HUES64 (cell line): Measurements from ENCODE around the gene ATN1.
"Not testable (repeated sequence)": the region's sequence is repeated elsewhere in the genome, so short reads cannot be mapped to it uniquely, and the experiment has no call there.

Source experiments
- H3K27ac ChIP-seq: 2 replicates; pipeline ENCODE4 v1.7.0; 2013; ENCODE audit warnings: low read depth, low read length, inconsistent platforms
- H3K27me3 ChIP-seq: 2 replicates; pipeline ENCODE4 v1.6.1; 2013; ENCODE audit warnings: mild to moderate bottlenecking, low read length; ENCODE audit not compliant: insufficient read depth
- H3K36me3 ChIP-seq: 2 replicates; pipeline ENCODE4 v1.6.1; 2013; ENCODE audit warnings: mild to moderate bottlenecking, low read length; ENCODE audit not compliant: insufficient read depth
- H3K4me1 ChIP-seq: 2 replicates; pipeline ENCODE4 v1.6.1; 2013; ENCODE audit warnings: mild to moderate bottlenecking, low read length, moderate library complexity; ENCODE audit not compliant: insufficient read depth
- H3K4me3 ChIP-seq: 2 replicates; pipeline ENCODE4 v1.5.1; 2013; ENCODE audit warnings: mild to moderate bottlenecking, low read length, moderate library complexity
- H3K9ac ChIP-seq: 2 replicates; pipeline ENCODE4 v1.6.1; 2013; ENCODE audit warnings: mild to moderate bottlenecking, low read depth, low read length
- H3K9me3 ChIP-seq: 2 replicates; pipeline ENCODE4 v1.6.1; 2013; ENCODE audit warnings: low read depth, low read length; ENCODE audit not compliant: insufficient read depth
- WGBS: fragments of 150-250, 120-280 bp; methylation state at CpG from one replicate; pipeline ENCODE4 v1.1.7; 2013; ENCODE audit warnings: missing lambda C conversion rate; 5-methylcytosine and 5-hydroxymethylcytosine counted together

Gene ATN1

GRCh38 chr12:6904280-6905276 is 23.2 kb upstream of the ATN1 start, which contains the start of gene LRRC23:
TSS of gene LRRC23 (plus strand) at chr12:6904822. CDS start at chr12:6905634, 812 bp downstream.
- no peaks in the 10 kb centered on the region for H3K9me3 ChIP-seq
- 7% methylated on average over 34 of the region's 34 CpGs for WGBS
- peaks cover 22% of the 10 kb centered on the region for H3K4me1 ChIP-seq
- H3K27ac ChIP-seq, result peak within 1 kb of the TSS; percentile 67
- H3K4me3 ChIP-seq, result peak within 1 kb of the TSS; percentile 68
- H3K27me3 ChIP-seq, result no peaks in the 10 kb centered on the region
- no peaks in the 10 kb centered on the region for H3K36me3 ChIP-seq
- H3K9ac ChIP-seq, result peak within 1 kb of the TSS; percentile 77

GRCh38 chr12:6905414-6906040 is 22.2 kb upstream of the ATN1 start:
- WGBS, result 58% methylated on average over 5 of the region's 5 CpGs
- no peaks in the 10 kb centered on the region for H3K27me3 ChIP-seq
- no peak overlapping the region for H3K27ac ChIP-seq
- no peaks in the 10 kb centered on the region for H3K36me3 ChIP-seq
- H3K4me3 ChIP-seq, result peak overlapping the region; percentile 68
- H3K4me1 ChIP-seq, result peaks cover 18% of the 10 kb centered on the region
- no peaks in the 10 kb centered on the region for H3K9me3 ChIP-seq
- H3K9ac ChIP-seq, result 0 out of 2 replicates have a peak overlapping the region, but pooled peaks have one; percentile 77

GRCh38 chr12:6908141-6908540 is 19.6 kb upstream of the ATN1 start:
- H3K9me3 ChIP-seq, result not testable (repeated sequence)
- 95% methylated on average over 11 of the region's 11 CpGs for WGBS

GRCh38 chr12:6909421-6910145 is 18.2 kb upstream of the ATN1 start:
- Histone ChIP-seq H3K9me3 (no peaks in the 10 kb centered on the region), H3K4me1 (peaks cover 17% of the 10 kb centered on the region), H3K36me3 (no peaks in the 10 kb centered on the region), H3K4me3 (no peak overlapping the region), H3K27me3 (no peaks in the 10 kb centered on the region), H3K27ac (no peak overlapping the region), H3K9ac (no peak overlapping the region)
- 99% methylated on average over 4 of the region's 4 CpGs for WGBS

More at GRCh38 chr12:6908141-6908540, 19.6 kb upstream of the ATN1 start:
- H3K4me1 ChIP-seq, result peaks cover 22% of the 10 kb centered on the region
- not testable (repeated sequence) for H3K27me3 ChIP-seq, H3K27ac ChIP-seq, H3K36me3 ChIP-seq, H3K4me3 ChIP-seq, H3K9ac ChIP-seq

GRCh38 chr12:6912164-6912935 is 15.4 kb upstream of the ATN1 start:
- Histone ChIP-seq H3K4me1 (peaks cover 14% of the 10 kb centered on the region; the same call in 1 of the 2 replicates), H3K4me3 (no peak overlapping the region), H3K27me3 (no peaks in the 10 kb centered on the region), H3K9me3 (no peaks in the 10 kb centered on the region), H3K36me3 (peaks cover 15% of the 10 kb centered on the region), H3K27ac (no peak overlapping the region), H3K9ac (no peak overlapping the region)
- 93% methylated on average over 15 of the region's 15 CpGs for WGBS

GRCh38 chr12:6914246-6914946 is 13.4 kb upstream of the ATN1 start, which contains the start of gene ENO2:
TSS of gene ENO2 (plus strand) at chr12:6914580. CDS start at chr12:6915833, 1,253 bp downstream.
- 2% methylated on average over 68 of the region's 68 CpGs for WGBS
- H3K4me3 ChIP-seq, result peak within 1 kb of the TSS; percentile 92
- H3K9me3 ChIP-seq, result no peaks in the 10 kb centered on the region

GRCh38 chr12:6914947-6915788 is 12.6 kb upstream of the ATN1 start:
- peaks cover 14% of the 10 kb centered on the region; the same call in 1 of the 2 replicates for H3K4me1 ChIP-seq
- peak overlapping the region; percentile 77 for H3K9ac ChIP-seq
- H3K9me3 ChIP-seq, result no peaks in the 10 kb centered on the region
- no peaks in the 10 kb centered on the region for H3K27me3 ChIP-seq
- peak overlapping the region; percentile 92 for H3K4me3 ChIP-seq
- WGBS, result 3% methylated on average over 27 of the region's 29 CpGs
- no peak overlapping the region for H3K27ac ChIP-seq
- H3K36me3 ChIP-seq, result peaks cover 35% of the 10 kb centered on the region

More at GRCh38 chr12:6914246-6914946, 13.4 kb upstream of the ATN1 start, which contains the start of gene ENO2:
- Histone ChIP-seq H3K9ac (peak within 1 kb of the TSS; percentile 77), H3K4me1 (peaks cover 14% of the 10 kb centered on the region; the same call in 1 of the 2 replicates), H3K27ac (no peak within 1 kb of the TSS), H3K27me3 (no peaks in the 10 kb centered on the region), H3K36me3 (peaks cover 28% of the 10 kb centered on the region)

- H3K4me3 ChIP-seq, result peak overlapping the region; percentile 40
These were observed 11.9 kb upstream of the ATN1 start for GRCh38 chr12:6915789-6916285.

More at GRCh38 chr12:6915789-6916285, 11.9 kb upstream of the ATN1 start:
- Histone ChIP-seq H3K4me1 (peaks cover 14% of the 10 kb centered on the region; the same call in 1 of the 2 replicates), H3K27me3 (no peaks in the 10 kb centered on the region), H3K27ac (no peak overlapping the region), H3K36me3 (peaks cover 36% of the 10 kb centered on the region), H3K9me3 (no peaks in the 10 kb centered on the region), H3K9ac (no peak overlapping the region)
- 79% methylated on average over 14 of the region's 14 CpGs for WGBS
